ENCODE results near the gene DHDDS. TPM values are rescaled to one million over a fixed set of nuclear protein-coding genes. Genes with fewer than 3 reads are reported as not detected.

Gene DHDDS
- total and polyA plus RNA-seq, 2 of the 13 experiments (the other 11 are each of a cell fraction or from before 2014, with no cell fraction given) = 18.9 to 28.3 TPM

DNA sequence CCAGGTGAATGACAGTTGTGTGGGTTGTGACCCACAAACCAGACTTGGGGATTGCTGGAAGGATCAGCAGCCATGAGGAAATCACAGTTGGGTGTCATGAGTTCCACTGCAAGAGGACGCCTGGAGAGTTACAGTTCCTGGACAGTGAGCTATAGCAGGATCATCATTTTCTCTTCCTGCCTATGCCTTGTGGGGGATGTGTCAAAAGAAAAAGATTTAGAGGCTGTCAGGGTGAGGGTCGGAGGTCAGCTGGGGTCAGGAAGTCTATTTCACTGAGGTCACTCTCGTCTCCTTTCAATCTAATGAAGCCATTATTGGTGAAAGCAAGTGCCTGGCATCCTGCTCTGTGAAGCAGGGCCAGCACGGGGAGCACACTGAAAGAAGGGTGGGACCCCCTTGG lies 28.5 kb upstream of the DHDDS start:
- no peak for ATAC-seq
- TF ChIP-seq SAFB2 (CRISPR knock-in tag; IDR thresholded peaks at IDR 0.05; ENCODE audit: borderline replicate concordance, low read depth) (no peak), IKZF1 (IDR thresholded peaks at IDR 0.05) (no peak), ATF7-NPFF (CRISPR knock-in tag; IDR thresholded peaks at IDR 0.05; ENCODE audit: low read depth) (no peak), POLR2AphosphoS2 (IDR thresholded peaks at IDR 0.05; ENCODE audit: low read depth, low read length) (no peak), SNRNP70 (IDR thresholded peaks at IDR 0.05; ENCODE audit: low read depth, low read length) (no peak), ZNF326 (CRISPR knock-in tag; IDR thresholded peaks at IDR 0.05; ENCODE audit: borderline replicate concordance) (no peak), NR2F1 (CRISPR knock-in tag; IDR thresholded peaks at IDR 0.05) (no peak), FOXK2 (IDR thresholded peaks at IDR 0.05) (no peak), ZBTB7B (CRISPR knock-in tag; IDR thresholded peaks at IDR 0.05) (no peak), TOPORS (CRISPR knock-in tag; IDR thresholded peaks at IDR 0.05) (no peak), ERF (CRISPR knock-in tag; IDR thresholded peaks at IDR 0.05) (no peak), CBX2 (IDR thresholded peaks at IDR 0.05; ENCODE audit: low read depth, low read length) (no peak), CBX2 (CRISPR knock-in tag; IDR thresholded peaks at IDR 0.05; ENCODE audit: low read depth) (no peak), PCBP2 (optimal IDR thresholded peaks at IDR 0.05; ENCODE audit: low read depth, low read length, poor library complexity, severe bottlenecking) (no peak), RFX5 (IDR thresholded peaks at IDR 0.05; ENCODE audit: low read depth, low read length) (no peak), ZNF552 (CRISPR knock-in tag; IDR thresholded peaks at IDR 0.05; ENCODE audit: borderline replicate concordance) (no peak), GABPA (IDR thresholded peaks at IDR 0.05; ENCODE audit: low read depth, low read length) (no peak), GABPA (CRISPR knock-in tag; IDR thresholded peaks at IDR 0.05; ENCODE audit: low read depth) (no peak)
- TF ChIP-seq, protein P1, sequence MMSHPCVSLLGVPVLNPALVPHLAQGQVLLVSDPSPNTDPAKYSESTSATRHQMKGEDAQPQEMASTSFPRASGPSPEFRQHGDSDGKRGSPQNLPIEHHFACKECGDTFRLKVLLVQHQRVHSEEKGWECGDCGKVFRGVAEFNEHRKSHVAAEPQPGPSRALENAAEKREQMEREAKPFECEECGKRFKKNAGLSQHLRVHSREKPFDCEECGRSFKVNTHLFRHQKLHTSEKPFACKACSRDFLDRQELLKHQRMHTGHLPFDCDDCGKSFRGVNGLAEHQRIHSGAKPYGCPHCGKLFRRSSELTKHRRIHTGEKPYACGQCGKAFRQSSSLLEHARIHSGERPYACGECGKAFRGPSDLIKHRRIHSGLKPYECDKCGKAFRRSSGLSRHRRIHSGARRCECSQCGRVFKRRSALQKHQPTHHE (CRISPR knock-in tag; IDR thresholded peaks at IDR 0.05; ENCODE audit: borderline replicate concordance) = no peak
- TF ChIP-seq, protein P2, sequence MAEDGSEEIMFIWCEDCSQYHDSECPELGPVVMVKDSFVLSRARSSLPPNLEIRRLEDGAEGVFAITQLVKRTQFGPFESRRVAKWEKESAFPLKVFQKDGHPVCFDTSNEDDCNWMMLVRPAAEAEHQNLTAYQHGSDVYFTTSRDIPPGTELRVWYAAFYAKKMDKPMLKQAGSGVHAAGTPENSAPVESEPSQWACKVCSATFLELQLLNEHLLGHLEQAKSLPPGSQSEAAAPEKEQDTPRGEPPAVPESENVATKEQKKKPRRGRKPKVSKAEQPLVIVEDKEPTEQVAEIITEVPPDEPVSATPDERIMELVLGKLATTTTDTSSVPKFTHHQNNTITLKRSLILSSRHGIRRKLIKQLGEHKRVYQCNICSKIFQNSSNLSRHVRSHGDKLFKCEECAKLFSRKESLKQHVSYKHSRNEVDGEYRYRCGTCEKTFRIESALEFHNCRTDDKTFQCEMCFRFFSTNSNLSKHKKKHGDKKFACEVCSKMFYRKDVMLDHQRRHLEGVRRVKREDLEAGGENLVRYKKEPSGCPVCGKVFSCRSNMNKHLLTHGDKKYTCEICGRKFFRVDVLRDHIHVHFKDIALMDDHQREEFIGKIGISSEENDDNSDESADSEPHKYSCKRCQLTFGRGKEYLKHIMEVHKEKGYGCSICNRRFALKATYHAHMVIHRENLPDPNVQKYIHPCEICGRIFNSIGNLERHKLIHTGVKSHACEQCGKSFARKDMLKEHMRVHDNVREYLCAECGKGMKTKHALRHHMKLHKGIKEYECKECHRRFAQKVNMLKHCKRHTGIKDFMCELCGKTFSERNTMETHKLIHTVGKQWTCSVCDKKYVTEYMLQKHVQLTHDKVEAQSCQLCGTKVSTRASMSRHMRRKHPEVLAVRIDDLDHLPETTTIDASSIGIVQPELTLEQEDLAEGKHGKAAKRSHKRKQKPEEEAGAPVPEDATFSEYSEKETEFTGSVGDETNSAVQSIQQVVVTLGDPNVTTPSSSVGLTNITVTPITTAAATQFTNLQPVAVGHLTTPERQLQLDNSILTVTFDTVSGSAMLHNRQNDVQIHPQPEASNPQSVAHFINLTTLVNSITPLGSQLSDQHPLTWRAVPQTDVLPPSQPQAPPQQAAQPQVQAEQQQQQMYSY (CRISPR knock-in tag; IDR thresholded peaks at IDR 0.05) = no peak
- TF ChIP-seq, protein P3, sequence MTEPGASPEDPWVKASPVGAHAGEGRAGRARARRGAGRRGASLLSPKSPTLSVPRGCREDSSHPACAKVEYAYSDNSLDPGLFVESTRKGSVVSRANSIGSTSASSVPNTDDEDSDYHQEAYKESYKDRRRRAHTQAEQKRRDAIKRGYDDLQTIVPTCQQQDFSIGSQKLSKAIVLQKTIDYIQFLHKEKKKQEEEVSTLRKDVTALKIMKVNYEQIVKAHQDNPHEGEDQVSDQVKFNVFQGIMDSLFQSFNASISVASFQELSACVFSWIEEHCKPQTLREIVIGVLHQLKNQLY (CRISPR knock-in tag; IDR thresholded peaks at IDR 0.05) = no peak
- no peak overlapping the region for H3K4me2 ChIP-seq (ENCODE audit: low read depth, low read length)
- no TSS peak for BruUV-seq (replicated peaks)
- DNase-seq (ENCODE audit: low spot score) = no peak
- no peaks in the 10 kb centered on the region for H3K27me3 ChIP-seq (ENCODE audit: control insufficient read depth in 1 of 2, insufficient read depth in 2 of 2, low read length in 2 of 2)
- H4K20me1 ChIP-seq (ENCODE audit: insufficient read depth, low read length) = no peaks in the 10 kb centered on the region
- no peak overlapping the region for H2AFZ ChIP-seq (ENCODE audit: low read length)
- ChIA-PET CTCF (ENCODE audit: low intra/inter-chr PET ratio, low total read pairs) (no interaction called here), POLR2A (no interaction called here)
- no peak for FAIRE-seq
- intact Hi-C loops (cut with micrococcal nuclease; ENCODE audit: unreplicated experiment) (no loop called here), in situ Hi-C loops (cut with HindIII; ENCODE audit: extremely low pct_ligation_motif_present, low pct_unique_long_range_greater_than_20kb) (no loop called here)
- 0 out of 2 replicates have a peak, but pooled peaks cover 5% of the 10 kb centered on the region for H3K4me1 ChIP-seq (ENCODE audit: insufficient read depth, low read length)
- H3K9ac ChIP-seq (ENCODE audit: insufficient read depth, low read depth, low read length) = no peak overlapping the region
- H3K79me2 ChIP-seq (ENCODE audit: insufficient read depth, low read length) = no peaks in the 10 kb centered on the region
- H3K9me3 ChIP-seq (ENCODE audit: low read length) = no peaks in the 10 kb centered on the region
- no peak overlapping the region for H3K4me3 ChIP-seq (replicated peaks in 1 of 3; ENCODE audit: insufficient read depth in 1 of 3, low read depth in 2 of 3, low read length in 3 of 3)
- no peaks in the 10 kb centered on the region for H3K36me3 ChIP-seq (replicated peaks in 1 of 2; ENCODE audit: control insufficient read depth in 1 of 2, insufficient read depth in 2 of 2, low read length in 2 of 2)
- WGBS (ENCODE audit: low lambda C conversion rate) = 5% methylated on average over 4 of the region's 4 CpGs
- H3K27ac ChIP-seq (ENCODE audit: extremely low read length, insufficient read depth, low read length) = no peak overlapping the region
